ENCODE data around the gene C20orf96. TPM values are rescaled to one million over a fixed set of nuclear protein-coding genes. Genes with fewer than 3 reads are reported as not detected.

Gene C20orf96
- total RNA-seq (2014; rRNA removed; shearing (Covaris generic)), result 14.6 and 17.8 TPM in 2 replicates
- 29.0 and 36.3 TPM in 2 replicates for polyA plus RNA-seq (2016; fragmentation: Nextera tagmentation; extraction: Ambion mirVana)
- long read RNA-seq, partial matches to known transcripts, result 11 of 20 reads
- long read RNA-seq, other reads (novel, unspliced or antisense), result 4 of 20 reads

DNA sequence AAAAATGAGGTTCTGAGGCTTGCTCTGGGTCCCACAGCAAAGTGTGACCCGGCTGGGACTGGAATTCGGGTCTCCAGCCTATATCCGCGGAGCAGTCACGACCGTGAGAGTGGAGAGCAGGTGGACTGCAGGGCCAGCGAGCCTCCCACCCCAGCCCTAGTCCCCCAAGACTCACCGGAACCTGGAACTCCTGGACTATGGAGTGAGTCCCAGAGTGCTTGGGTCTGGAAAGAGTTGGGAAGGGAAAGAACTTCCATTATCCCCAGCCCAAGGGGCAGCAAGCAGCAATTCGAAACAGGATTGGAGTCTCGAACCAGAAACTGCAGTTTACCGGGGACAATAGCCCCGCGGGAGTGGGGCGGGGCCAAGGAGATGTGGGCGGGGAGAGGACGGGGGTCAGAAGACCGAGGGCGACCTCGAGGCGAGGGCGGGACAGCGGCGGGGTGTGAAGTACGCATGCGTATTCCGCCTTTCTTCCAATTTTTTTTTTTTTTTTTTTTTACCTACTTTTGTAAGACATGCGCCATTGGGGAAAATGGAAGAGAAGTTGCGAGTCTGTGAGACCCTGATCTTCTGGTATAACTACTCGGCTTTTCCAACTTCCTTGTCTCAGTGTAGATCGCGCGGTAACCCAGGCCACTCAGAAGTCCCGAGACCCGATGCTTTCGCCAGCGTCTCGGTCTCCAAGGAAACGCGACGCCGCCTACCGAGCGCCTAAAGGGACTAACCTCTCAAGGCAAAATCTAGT lies at the start of gene C20orf96:
Gene C20orf96 (minus strand): TSS at position 667 of the 748 bp plus-strand sequence. CDS start 140 bp downstream, at position 527.
- Histone ChIP-seq H3K4me1 (ENCODE audit: insufficient read depth) (peaks cover 21% of the 10 kb centered on the region), H4K20me1 (replicated peaks; ENCODE audit: insufficient read depth) (no peaks in the 10 kb centered on the region; the same call in 1 of the 2 replicates), H3K4me3 (peak within 1 kb of the TSS; percentile 94), H3K79me2 (replicated peaks; ENCODE audit: insufficient read depth) (peaks cover 14% of the 10 kb centered on the region), H3K36me3 (ENCODE audit: insufficient read depth) (no peaks in the 10 kb centered on the region), H3F3A (replicated peaks; ENCODE audit: low read depth) (0 out of 2 replicates have a peak, but pooled peaks cover 7% of the 10 kb centered on the region), H2AFZ (peak within 1 kb of the TSS; percentile 100), H3K4me2 (peak within 1 kb of the TSS; percentile 83), H3K27ac (ENCODE audit: low read depth) (peak within 1 kb of the TSS; percentile 89; the same call in 1 of the 2 replicates), H3K27me3 (ENCODE audit: insufficient read depth) (peaks cover 21% of the 10 kb centered on the region), H3K9me2 (ENCODE audit: insufficient read depth) (no peaks in the 10 kb centered on the region)
- Mint-ChIP-seq H3K27me3 (ENCODE audit: insufficient read depth, low read depth, poor library complexity) (peaks cover 6% of the 10 kb centered on the region), H3K9me3 (no peaks in the 10 kb centered on the region), H3K36me3 (ENCODE audit: low read depth) (peaks cover 10% of the 10 kb centered on the region), H3K27ac (peak within 1 kb of the TSS; percentile 77), H3K4me1 (peaks cover 4% of the 10 kb centered on the region; the same call in 1 of the 3 replicates), H3K4me3 (no peak within 1 kb of the TSS; the same call in 2 of the 3 replicates)
- DNase-seq (ENCODE audit: low spot score), result peak; percentile 96
- no peak for TF ChIP-seq EZH2phosphoT487 (IDR thresholded peaks at IDR 0.05; ENCODE audit: unreplicated experiment)
- no peak for TF ChIP-seq ZNF462 (CRISPR knock-in tag; IDR thresholded peaks at IDR 0.05)
- no peak for TF ChIP-seq REST (IDR thresholded peaks at IDR 0.05; ENCODE audit: unreplicated experiment)
- no peak for TF ChIP-seq ETS1 (IDR thresholded peaks at IDR 0.05)
- TF ChIP-seq NANOG (IDR thresholded peaks at IDR 0.05; ENCODE audit: borderline replicate concordance), result no peak
- TF ChIP-seq JUNB (IDR thresholded peaks at IDR 0.05; ENCODE audit: unreplicated experiment), result no peak
- TF ChIP-seq EZH2 (IDR thresholded peaks at IDR 0.05; ENCODE audit: low read depth, unreplicated experiment), result no peak
- peak; percentile 70 for TF ChIP-seq POLR2AphosphoS5 (IDR thresholded peaks at IDR 0.05; ENCODE audit: low read depth)
- no peak for TF ChIP-seq ZNF114 (CRISPR knock-in tag; IDR thresholded peaks at IDR 0.05)
- no peak for TF ChIP-seq ZNF331 (CRISPR knock-in tag; IDR thresholded peaks at IDR 0.05; ENCODE audit: low read depth)
- 0 out of 4 replicates have a peak, but pooled peaks of 1 of the 2 experiments have one; percentile 33 for TF ChIP-seq CTCF (conservative IDR thresholded peaks at IDR 0.05; ENCODE audit: low read depth in 2 of 2)
- no peak for TF ChIP-seq CREB1 (CRISPR knock-in tag; IDR thresholded peaks at IDR 0.05; ENCODE audit: low read depth)
- ATAC-seq, result peak; percentile 93
